ENCODE measurements around the gene UFC1.
A peak's percentile ranks its signal among the peaks of the same experiment; 100 is the strongest.

UFC1 gene

GRCh38 chr1:161159087-161159912 is 5.5 kb downstream of the UFC1 start, which contains the start of gene USP21:
Gene USP21, plus strand, starts transcription at chr1:161159500. Its CDS starts 1,141 bp downstream, at chr1:161160641.
- TF ChIP-seq CTCF (IDR thresholded peaks at IDR 0.05; ENCODE audit: low read depth, low read length) = peak; percentile 12; the same call in 1 of the 2 replicates
- H3K36me3 ChIP-seq = no peaks in the 10 kb centered on the region; the same call in 1 of the 2 replicates
- no peaks in the 10 kb centered on the region; the same call in 1 of the 2 replicates for H3K4me1 ChIP-seq

DNA sequence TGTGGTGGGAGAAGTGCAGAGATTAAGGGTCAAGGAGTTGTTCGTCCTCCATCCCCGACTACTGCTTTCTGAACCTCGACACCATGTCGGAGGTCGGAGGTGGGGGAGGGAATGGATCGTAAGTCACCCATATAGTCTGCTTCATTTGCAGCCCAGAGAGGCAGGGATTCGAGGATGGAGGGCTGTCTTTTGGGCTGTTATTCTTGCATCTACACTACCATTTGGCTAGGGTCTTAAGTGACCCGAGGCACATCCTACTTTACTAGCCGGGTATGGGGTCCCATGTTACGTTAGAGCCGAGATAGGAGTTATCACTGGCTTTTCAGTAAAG is 6.1 kb downstream of the UFC1 start:
- H3K9me3 ChIP-seq = no peaks in the 10 kb centered on the region
- no peaks in the 10 kb centered on the region for H3K27me3 ChIP-seq
- H3K36me3 ChIP-seq = no peaks in the 10 kb centered on the region; the same call in 1 of the 2 replicates
- H3K4me1 ChIP-seq = no peaks in the 10 kb centered on the region; the same call in 1 of the 2 replicates
- H3K4me3 ChIP-seq (ENCODE audit: low read depth, low read length) = peak overlapping the region; percentile 78
- no peak for TF ChIP-seq CTCF (IDR thresholded peaks at IDR 0.05; ENCODE audit: low read depth, low read length)
- DNase-seq = no peak

More at GRCh38 chr1:161159087-161159912, 5.5 kb downstream of the UFC1 start, which contains the start of gene USP21:
- Histone ChIP-seq H3K4me3 (ENCODE audit: low read depth, low read length) (peak within 1 kb of the TSS; percentile 78), H3K9me3 (no peaks in the 10 kb centered on the region), H3K27me3 (no peaks in the 10 kb centered on the region)
- peak; percentile 95 for DNase-seq

DNA sequence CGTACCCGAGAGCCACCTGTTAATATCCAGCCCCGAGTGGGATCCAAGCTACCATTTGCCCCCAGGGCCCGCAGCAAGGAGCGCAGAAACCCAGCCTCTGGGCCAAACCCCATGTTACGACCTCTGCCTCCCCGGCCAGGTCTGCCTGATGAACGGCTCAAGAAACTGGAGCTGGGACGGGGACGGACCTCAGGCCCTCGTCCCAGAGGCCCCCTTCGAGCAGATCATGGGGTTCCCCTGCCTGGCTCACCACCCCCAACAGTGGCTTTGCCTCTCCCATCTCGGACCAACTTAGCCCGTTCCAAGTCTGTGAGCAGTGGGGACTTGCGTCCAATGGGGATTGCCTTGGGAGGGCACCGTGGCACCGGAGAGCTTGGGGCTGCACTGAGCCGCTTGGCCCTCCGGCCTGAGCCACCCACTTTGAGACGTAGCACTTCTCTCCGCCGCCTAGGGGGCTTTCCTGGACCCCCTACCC is 6.9 kb downstream of the UFC1 start:
- Histone ChIP-seq H3K4me3 (ENCODE audit: low read depth, low read length) (no peak overlapping the region), H3K9me3 (no peaks in the 10 kb centered on the region), H3K36me3 (no peaks in the 10 kb centered on the region; the same call in 1 of the 2 replicates), H3K4me1 (no peaks in the 10 kb centered on the region; the same call in 1 of the 2 replicates), H3K27me3 (no peaks in the 10 kb centered on the region)
- DNase-seq = no peak
- no peak for TF ChIP-seq CTCF (IDR thresholded peaks at IDR 0.05; ENCODE audit: low read depth, low read length)

GRCh38 chr1:161161652-161162051 is 7.9 kb downstream of the UFC1 start:
- no peak for TF ChIP-seq CTCF (IDR thresholded peaks at IDR 0.05; ENCODE audit: low read depth, low read length)
- no peak for DNase-seq
- no peaks in the 10 kb centered on the region for H3K27me3 ChIP-seq
- no peaks in the 10 kb centered on the region for H3K9me3 ChIP-seq
- no peak overlapping the region for H3K4me3 ChIP-seq (ENCODE audit: low read depth, low read length)
- no peaks in the 10 kb centered on the region; the same call in 1 of the 2 replicates for H3K4me1 ChIP-seq
- no peaks in the 10 kb centered on the region; the same call in 1 of the 2 replicates for H3K36me3 ChIP-seq

GRCh38 chr1:161162052-161162451 is 8.3 kb downstream of the UFC1 start:
- TF ChIP-seq CTCF (IDR thresholded peaks at IDR 0.05; ENCODE audit: low read depth, low read length) = no peak
- no peak for DNase-seq
- H3K4me3 ChIP-seq (ENCODE audit: low read depth, low read length) = no peak overlapping the region
- H3K9me3 ChIP-seq = no peaks in the 10 kb centered on the region
- H3K27me3 ChIP-seq = no peaks in the 10 kb centered on the region
- H3K36me3 ChIP-seq = no peaks in the 10 kb centered on the region; the same call in 1 of the 2 replicates
- H3K4me1 ChIP-seq = no peaks in the 10 kb centered on the region; the same call in 1 of the 2 replicates

DNA sequence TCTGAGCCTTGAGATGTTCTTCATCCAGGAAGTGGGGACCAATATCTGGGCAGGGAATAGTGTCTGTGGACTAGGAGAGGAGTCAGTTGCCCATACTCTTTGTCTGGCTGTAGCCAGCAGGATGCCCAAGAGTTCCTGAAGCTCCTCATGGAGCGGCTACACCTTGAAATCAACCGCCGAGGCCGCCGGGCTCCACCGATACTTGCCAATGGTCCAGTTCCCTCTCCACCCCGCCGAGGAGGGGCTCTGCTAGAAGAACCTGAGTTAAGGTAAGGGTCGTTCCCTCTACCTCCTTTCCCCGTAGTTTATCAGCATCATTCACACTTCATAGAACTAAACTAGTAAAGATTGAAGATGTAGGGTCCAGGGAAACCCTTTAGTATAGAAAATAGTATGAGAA is 9.0 kb downstream of the UFC1 start:
- Histone ChIP-seq H3K27me3 (no peaks in the 10 kb centered on the region), H3K4me1 (no peaks in the 10 kb centered on the region; the same call in 1 of the 2 replicates), H3K36me3 (no peaks in the 10 kb centered on the region; the same call in 1 of the 2 replicates), H3K4me3 (ENCODE audit: low read depth, low read length) (no peak overlapping the region), H3K9me3 (no peaks in the 10 kb centered on the region)
- no peak for DNase-seq
- TF ChIP-seq CTCF (IDR thresholded peaks at IDR 0.05; ENCODE audit: low read depth, low read length) = no peak
